H54 (cell line): ENCODE measurements around the gene NDST1.

Source experiments
- DNase-seq: peaks from one replicate; pipeline ENCODE4 v3.0.0; 2011; ENCODE audit warnings: low spot score, mixed read lengths; ENCODE audit not compliant: insufficient read length
- FAIRE-seq: peaks from 3 replicates; lab custom pipeline; 2011; peaks lifted over from hg19 to GRCh38; lab: Jason Lieb, UNC
- POLR2A ChIP-seq: IDR thresholded peaks from 2 replicates; pipeline ENCODE4 v1.6.1; 2011; ENCODE audit warnings: low read depth, mild to moderate bottlenecking, low read length

The NDST1 gene

DNA sequence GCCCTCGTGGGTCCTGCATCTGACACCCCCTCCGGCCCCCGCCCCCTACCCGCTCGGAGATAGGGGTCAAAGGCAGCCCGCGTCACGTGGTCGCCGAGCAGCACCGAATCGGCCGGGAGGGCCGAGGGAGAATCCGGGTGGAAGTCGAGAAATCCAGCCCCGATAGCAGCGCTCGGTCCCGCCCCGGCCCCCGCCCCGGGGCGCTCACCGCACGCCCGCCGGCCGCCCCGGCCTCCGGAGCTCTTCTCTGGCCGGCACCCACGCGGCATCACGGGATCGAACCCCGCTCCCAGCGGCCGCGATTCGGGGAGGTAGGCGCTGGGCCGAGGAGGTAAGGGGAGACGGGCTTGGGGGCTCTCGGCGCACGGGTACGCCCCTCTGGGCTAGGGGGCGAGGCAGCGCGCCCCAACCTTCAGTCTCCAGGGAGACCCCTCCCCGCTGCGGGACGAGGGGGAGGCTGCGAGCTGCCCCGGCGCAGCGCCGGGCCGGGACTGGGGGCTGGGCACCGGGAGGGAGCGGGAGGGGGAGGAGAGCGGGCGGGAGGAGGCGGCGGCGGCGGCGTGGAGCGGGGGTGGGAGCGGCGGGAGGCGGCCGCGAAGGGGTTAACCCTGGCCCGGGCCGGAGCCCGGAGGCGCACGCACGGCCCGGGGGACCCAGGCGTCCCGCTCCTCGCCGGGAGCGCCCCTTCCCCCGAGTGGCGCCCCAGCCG lies 22.1 kb upstream of the NDST1 start:
- no peak for FAIRE-seq
- DNase-seq, result no peak

DNA sequence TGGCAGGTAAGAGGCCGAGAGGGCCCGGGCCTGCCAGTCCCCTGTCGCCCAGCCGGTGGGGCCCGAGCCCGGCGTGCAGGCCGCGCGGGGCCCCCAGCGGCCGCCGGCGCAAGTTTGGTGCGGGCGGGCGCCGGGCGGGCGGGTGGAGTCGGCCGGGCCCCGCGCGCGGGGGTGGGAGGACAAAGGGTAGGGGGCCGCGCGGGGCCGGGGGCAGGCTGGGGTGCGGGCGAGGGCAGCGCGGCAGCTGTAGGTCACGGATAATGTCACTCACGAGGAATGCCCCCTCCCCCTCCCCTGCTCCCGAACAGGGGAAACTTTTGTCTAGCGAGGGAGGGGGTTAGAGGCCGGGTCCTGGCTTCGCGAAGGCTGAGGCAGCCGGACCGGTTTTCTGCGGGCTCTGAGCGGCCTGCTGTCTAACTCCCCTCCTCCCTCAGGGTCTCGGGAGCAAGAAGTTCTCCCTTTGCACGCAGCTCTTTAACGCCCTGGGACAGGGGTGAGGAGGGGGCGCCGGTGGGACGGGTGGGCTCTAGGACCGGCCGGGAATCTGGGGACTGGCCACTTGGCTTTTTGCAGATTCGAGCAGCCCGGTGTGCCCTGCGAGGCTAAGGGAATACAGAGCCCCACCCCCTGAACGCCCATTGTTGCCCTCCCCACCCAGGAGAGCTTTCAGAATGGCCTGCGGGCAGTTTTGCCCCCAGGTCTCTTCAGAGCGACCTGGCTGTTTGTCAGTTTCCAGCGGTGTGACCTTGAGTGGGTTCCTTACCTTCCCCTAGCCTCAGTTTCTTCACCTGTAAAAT lies 21.3 kb upstream of the NDST1 start:
- DNase-seq (no peak), FAIRE-seq (no peak)
- no peak for TF ChIP-seq POLR2A

More for the DNA sequence above, 22.1 kb upstream of the NDST1 start:
- peak; percentile 40 for TF ChIP-seq POLR2A

GRCh38 chr5:150487199-150488061 lies 20.5 kb upstream of the NDST1 start:
- FAIRE-seq, result no peak
- no peak for TF ChIP-seq POLR2A
- DNase-seq, result no peak

DNA sequence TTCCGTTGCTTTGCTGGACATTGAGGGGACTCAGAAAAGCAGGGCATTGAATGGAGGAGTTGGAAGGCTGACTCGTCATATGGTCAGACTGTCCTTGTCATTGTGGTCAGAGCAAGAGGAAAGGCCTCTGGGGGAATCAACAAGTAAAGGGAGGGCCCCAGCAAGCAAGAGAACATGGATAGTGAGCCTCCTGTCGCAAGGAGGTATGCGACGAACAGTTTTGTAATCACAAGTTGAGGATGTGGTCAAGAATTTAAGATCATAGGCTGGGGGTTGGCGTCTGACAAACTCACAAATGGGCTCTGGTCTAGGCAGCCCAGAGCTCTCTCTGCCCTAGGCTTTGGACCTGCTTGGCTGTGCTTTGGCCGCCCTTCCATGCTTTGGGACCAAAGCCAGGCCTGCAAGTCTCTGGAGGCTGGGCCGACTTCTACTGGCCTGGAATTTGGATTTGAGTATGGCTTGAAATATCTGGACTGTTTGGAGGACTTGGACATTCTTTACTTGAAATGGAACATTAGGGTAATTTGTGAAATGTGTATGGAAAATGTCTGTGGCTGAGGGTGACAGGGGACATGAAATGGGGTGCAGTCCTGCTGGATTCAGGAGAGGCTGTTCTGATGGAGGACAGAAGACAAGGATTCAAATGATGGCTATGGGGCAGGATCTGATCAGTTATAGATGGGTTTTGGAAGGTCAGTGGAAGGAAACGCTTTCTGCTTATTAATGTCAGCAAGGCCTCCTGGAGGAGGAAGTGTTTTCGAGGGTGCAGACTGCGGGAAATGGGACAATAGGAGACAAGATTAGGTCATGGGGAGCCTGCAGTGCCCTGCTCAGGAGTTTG lies 19.2 kb upstream of the NDST1 start:
- FAIRE-seq (no peak), DNase-seq (no peak)
- TF ChIP-seq POLR2A, result no peak

GRCh38 chr5:150489360-150490295 lies 18.3 kb upstream of the NDST1 start:
- FAIRE-seq (no peak), DNase-seq (no peak)
- no peak for TF ChIP-seq POLR2A

- no peak for TF ChIP-seq POLR2A
- FAIRE-seq (no peak), DNase-seq (no peak)
These were observed 17.6 kb upstream of the NDST1 start for GRCh38 chr5:150490296-150490669.

GRCh38 chr5:150490754-150491153 lies 17.2 kb upstream of the NDST1 start:
- DNase-seq (no peak), FAIRE-seq (no peak)
- no peak for TF ChIP-seq POLR2A

DNA sequence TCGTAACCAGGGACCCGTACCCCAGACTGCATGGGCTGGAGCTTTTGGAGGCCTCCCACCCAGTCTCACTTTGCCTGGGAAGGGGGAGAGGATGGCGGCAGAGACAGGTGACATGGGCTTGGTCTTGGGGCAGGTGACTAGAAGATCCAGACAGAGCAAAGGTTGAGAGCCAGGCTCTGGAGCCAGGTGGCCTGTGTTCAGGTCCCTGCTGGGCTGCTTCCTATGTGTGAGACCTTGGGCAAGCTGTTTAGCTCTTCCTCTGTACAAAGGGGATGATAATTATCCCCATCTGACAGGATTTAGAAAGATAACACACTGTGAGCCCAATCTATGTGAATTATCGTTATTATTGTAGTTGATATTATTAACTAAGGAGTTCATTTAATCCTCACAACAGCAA lies 16.1 kb upstream of the NDST1 start:
- FAIRE-seq, result no peak
- no peak for TF ChIP-seq POLR2A
- DNase-seq, result no peak

- FAIRE-seq (peak; percentile 65), DNase-seq (peak; percentile 84)
- TF ChIP-seq POLR2A, result no peak
These were observed 15.3 kb upstream of the NDST1 start for GRCh38 chr5:150492621-150493020.

DNA sequence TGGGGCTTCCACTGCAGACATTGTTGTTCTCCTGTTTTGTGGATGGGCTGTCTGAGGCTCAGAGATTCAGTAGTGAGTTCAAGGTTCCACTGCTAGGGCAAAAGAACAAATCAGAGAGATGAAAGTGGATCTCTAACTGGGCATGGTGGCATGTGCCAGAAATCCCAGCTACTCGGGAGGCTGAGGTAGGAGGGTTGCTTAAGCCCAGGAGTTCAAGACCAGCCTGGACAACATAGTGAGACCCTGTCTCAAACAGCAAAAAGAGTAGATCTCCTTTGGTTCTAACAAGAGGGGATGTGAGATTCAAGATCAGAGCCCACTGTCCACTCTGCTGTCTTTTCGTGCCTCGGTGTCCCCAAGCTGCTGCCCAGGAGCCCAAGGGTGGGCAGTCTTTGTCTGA lies 11.8 kb upstream of the NDST1 start:
- DNase-seq (no peak), FAIRE-seq (no peak)
- TF ChIP-seq POLR2A, result no peak

DNA sequence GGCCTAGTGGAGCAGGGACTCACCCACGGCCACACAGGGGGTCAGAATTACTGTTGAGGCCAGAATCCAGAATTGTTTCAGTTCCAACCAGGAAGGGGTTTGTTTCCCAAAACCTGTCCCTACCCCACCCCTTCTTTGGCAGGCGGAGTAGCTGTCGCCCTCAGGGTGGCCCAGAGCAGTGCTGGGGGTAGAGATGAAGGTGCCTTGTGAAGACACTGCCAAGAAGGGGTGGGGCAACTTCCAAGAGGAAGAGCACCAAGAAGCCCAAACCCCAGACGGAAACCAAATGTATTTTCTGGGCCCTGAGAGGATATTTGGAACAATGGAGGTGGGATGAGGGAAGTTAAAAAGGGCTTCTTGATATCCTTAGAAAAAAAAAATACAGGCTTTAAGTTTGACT lies 11.4 kb upstream of the NDST1 start:
- FAIRE-seq (no peak), DNase-seq (no peak)
- no peak for TF ChIP-seq POLR2A

DNA sequence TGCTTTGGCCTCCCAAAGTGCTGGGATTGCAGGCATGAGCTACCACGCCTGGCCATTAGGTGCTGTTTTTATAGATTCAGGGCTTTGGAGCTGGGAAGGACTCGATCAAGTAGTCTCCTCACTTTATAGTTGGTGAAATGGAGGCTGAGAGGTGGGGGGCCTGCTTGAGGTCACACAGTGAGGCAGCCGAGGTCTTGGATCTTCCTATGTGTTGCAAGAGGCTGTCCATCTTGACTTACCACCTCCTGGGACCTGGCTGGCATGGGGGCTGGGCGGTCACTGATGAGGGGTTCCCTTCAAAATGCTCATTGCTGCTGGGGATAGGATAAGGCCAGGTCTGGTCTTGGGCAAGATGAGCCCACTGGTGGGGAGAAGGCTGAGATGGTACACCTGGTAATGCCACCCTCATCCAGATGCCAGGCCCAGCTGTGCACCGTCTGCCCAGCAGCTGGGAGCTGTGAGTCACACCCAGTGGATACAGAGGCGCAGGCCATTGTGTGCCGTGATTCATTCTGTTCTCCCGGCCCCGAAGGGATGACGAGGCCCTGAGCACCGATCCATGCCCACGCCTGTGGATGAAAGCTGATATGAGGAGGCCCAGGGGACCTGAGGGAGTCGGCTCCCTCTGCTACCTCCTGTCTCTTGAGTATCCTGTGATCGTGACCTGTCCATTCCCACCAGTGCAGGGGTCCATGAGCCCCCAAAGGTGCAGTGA lies 10.5 kb upstream of the NDST1 start:
- FAIRE-seq (peak; percentile 41), DNase-seq (peak; percentile 95)
- no peak for TF ChIP-seq POLR2A

DNA sequence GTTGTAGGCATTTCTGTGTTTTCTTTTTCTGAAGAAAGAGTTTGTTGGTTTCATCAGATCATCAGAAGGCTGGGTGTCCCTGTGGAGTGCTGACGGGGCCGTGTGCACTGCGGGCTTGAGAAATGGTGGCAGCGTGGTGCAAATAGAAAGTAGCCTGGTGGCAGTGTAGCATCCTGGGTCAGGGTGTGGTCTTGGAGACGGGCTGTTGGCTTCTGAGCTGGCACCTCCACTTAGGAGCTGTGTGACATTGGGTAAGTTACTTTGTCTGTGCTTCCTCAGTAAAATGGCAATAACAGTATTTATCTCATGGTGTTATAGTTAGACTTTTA lies 10.0 kb upstream of the NDST1 start:
- FAIRE-seq (no peak), DNase-seq (no peak)
- TF ChIP-seq POLR2A, result no peak
